RKO (cell line): ENCODE data around the gene MRPL51.

Source experiments
- DNase-seq: peaks from one replicate; pipeline ENCODE4 v3.0.0-alpha.2; 2016; ENCODE audit warnings: low spot score

Gene MRPL51

GRCh38 chr12:6461401-6462233 is 31.4 kb downstream of the MRPL51 start:
- no peak for DNase-seq

DNA sequence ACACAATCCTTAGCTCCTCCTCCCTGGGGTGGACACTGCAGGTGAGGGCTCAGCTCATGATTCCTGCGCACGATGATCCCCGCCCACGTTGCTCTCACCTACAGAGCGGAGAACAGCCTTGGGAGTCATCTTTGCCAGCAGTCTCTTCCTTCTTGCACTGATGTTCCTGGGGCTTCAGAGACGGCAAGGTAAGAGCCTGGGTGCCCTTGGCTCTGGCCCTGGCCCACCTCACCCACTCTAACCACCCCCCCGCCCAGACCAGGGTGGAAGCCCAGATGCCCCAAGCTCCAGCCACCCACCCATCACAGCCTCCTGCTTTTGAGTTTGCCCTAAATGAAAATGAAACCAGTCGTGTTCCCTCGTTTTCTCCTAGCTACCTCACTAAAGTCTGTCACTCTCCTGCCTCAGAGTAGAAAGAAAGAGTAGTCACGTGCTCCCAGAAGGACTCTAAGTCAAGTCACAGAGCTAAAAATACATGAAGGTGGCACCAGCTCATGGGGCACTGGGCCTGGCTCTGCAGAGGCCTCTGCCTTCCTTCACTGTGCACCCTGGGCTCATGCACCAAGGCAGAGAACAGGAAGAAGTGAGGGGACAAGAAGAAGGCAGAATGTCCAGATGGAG is 32.2 kb downstream of the MRPL51 start:
- no peak for DNase-seq

DNA sequence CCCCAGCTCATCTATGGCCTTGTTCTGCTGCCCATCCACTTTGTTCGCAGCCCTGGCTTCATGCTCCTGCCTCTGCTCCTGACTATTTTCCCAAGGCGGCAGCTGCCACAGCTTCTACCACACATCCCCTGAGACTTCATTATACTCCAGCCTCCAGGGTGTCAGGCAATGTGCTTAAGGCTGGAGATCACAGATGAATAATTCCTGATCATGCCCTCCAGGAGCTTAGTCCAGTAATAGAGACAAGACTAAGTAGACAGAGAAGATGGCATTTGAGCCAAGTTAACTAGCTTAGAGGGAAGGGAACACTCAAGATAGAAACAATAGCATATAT is 34.1 kb downstream of the MRPL51 start:
- no peak for DNase-seq

- no peak for DNase-seq
Measured at GRCh38 chr12:6458281-6459003, 34.6 kb downstream of the MRPL51 start.

- DNase-seq, result no peak
Measured at GRCh38 chr12:6457220-6457945, 35.7 kb downstream of the MRPL51 start.

DNA sequence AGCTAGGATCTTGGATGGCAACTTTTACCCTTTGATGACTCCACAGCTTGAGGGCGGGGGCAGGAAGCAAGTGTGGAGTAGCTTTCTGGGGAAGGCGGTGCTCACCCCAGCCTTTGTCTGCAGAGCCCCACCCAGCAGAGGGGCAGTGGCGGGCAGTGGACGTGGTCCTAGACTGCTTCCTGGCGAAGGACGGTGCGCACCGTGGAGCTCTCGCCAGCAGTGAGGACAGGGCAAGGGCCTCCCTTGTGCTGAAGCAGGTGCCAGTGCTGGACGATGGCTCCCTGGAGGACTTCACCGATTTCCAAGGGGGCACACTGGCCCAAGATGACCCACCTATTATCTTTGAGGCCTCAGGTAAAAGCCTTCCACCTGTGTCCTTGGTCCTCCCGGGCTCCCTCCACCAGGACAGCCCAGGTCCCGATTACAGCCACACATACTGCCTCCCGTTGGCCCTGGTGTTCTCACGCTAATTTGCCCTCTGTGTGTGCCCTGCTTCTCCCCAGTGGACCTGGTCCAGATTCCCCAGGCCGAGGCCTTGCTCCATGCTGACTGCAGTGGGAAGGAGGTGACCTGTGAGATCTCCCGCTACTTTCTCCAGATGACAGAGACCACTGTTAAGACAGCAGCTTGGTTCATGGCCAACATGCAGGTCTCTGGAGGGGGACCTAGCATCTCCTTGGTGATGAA is 40.0 kb downstream of the MRPL51 start:
- DNase-seq, result no peak

DNA sequence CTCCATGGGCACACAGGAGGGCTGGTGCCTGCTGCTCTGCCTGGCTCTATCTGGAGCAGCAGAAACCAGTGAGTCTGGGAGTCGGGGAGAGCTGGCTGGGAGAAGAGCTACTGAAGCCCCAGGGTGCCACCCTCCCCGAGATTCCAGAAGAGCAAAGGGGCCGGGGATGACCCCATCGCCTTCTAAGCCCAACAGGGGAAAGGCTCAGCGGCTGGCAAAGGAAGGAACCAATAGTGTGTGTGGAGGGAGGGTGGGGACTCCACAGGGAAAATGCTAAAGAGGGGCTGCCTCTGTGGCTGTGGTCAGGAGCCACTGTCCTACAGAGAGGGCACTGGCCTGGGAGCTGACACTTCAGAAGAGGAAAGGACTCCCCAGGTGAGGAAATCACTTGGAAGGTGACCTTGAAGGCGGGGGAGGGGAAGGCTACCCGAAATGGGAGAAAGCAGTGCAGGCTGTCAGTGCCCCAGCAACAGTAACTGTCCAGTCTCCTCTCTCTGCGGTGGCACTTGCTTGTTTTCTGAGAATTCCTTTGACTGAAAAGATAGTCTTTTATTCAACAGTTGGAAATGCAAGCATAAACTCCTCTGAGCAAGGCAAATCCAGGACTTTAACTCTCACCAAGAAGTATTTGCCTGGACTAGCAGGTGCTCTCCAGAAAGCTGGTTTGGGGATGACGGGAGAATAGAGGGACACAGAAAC is 40.7 kb downstream of the MRPL51 start:
- no peak for DNase-seq

GRCh38 chr12:6451348-6452244 is 41.5 kb downstream of the MRPL51 start, which contains the start of gene TAPBPL:
TAPBPL (plus strand) TSS chr12:6452042; CDS start chr12:6452249, 207 bp downstream.
- DNase-seq, result peak; percentile 88

DNA sequence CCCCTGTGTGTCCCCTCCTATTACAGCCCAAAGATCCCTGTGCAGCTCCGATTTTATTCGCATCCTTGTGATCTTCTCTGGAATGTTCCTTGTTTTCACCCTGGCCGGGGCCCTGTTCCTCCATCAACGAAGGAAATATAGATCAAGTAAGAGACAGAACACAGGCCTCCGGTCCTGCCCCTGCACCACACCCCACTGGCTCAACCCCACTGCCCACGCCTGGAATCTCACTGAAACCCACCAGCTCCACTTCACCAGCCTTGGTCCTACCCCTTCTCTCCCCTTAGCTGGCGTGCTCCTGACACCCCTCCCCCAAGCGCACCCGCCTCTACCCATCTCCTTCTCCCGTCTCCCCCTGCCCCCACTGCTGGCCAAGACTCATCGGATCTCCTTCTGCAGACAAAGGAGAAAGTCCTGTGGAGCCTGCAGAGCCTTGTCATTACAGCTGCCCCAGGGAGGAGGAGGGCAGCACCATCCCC is 42.2 kb downstream of the MRPL51 start:
- no peak for DNase-seq

GRCh38 chr12:6450091-6450868 is 42.8 kb downstream of the MRPL51 start:
- no peak for DNase-seq

GRCh38 chr12:6444704-6445688 is 48.1 kb downstream of the MRPL51 start, which contains the start of gene CD27:
CD27 (plus strand) TSS chr12:6444955; CDS start chr12:6445096, 141 bp downstream.
- no peak for DNase-seq

- DNase-seq, result no peak
Measured at GRCh38 chr12:6444031-6444430, 49.0 kb downstream of the MRPL51 start.

DNA sequence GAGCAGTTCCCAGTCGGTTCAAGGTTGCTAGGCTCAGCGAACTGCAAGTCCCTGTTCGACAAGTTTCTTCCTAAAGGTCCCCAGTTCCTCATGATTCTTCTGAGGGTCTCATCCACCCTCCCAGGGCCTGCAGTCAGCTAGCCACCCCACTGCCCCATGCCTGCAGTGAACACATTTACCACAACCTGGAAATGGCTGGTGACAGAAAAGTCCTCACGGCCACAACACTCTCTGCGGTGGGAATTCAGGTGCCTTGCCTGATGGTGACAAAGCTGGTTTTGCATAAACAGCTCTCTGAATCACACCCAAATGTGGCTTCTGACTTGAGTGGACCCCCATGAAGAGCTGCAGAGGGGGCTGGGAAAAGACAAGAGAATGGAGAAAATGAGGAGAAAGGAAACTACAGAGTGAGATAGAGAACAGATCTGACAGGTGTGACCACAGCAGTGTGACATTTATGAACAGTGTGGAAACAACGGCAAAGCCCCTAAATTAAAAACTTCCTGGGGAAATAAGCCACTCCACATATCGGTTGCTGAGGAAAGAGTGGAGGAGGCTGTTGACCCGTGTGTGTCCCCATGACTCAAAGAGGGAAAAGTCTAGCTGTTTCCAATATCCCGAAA is 49.6 kb downstream of the MRPL51 start:
- DNase-seq, result no peak

DNA sequence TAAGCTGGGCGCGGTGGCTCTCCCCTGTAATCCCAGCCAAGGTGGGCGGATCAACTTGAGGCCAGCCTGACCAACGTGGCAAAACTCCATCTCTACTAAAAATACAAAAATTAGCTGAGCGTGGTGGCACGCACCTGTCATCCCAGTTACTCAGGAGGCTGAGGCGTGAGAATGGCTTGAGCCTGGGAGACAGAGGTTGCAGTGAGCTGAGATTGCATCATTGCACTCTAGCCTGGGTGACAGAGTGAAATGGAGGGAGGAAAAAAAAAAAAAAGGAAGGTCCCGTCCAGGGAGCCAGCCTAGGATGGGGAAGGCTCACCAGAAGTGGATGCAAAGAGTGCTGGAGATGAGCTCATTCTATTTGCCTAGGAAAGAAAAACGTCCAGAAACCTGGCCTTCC is 50.2 kb downstream of the MRPL51 start:
- DNase-seq, result no peak
